GM18505 (cell line): ENCODE data around the gene SYT1.

Experiments used
- ATAC-seq: cut with Tn5 transposase; IDR thresholded peaks from one replicate; pipeline ENCODE4 v1.9.1; 2021; ENCODE audit not compliant: unreplicated experiment
- POLR2A ChIP-seq: IDR thresholded peaks from 4 replicates; pipeline ENCODE4 v1.6.1; 2011; ENCODE audit warnings: borderline replicate concordance; ENCODE audit not compliant: insufficient read depth, insufficient read length; ENCODE audit errors: extremely low read depth

SYT1 gene

GRCh38 chr12:79439175-79439825, 574.7 kb downstream of the SYT1 start:
- no peak for ATAC-seq
- no peak for TF ChIP-seq POLR2A

- no peak for TF ChIP-seq POLR2A
- no peak for ATAC-seq
Measured at GRCh38 chr12:79441534-79441933, 577.0 kb downstream of the SYT1 start.

DNA sequence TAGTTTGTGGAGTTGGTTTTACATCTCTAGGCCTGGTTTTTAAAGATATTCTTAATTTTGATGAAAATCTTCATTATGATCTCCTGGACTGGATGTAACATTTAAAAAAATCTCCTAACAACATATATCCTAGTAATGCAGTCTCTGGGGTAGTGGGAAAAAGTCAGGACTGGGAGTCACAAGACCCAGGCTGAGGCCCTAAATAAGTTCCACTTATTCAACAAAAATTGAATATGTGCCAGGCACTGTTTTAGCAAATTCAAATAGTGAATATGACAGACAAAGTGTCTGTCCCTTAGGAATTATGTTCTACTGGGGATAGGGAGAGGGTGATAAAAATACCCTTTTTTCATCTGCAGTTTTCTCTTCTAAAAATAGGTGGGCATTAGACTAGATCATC, 577.8 kb downstream of the SYT1 start:
- ATAC-seq: no peak
- no peak for TF ChIP-seq POLR2A

- ATAC-seq: no peak
- no peak for TF ChIP-seq POLR2A
Measured at GRCh38 chr12:79444089-79444488, 579.5 kb downstream of the SYT1 start.

DNA sequence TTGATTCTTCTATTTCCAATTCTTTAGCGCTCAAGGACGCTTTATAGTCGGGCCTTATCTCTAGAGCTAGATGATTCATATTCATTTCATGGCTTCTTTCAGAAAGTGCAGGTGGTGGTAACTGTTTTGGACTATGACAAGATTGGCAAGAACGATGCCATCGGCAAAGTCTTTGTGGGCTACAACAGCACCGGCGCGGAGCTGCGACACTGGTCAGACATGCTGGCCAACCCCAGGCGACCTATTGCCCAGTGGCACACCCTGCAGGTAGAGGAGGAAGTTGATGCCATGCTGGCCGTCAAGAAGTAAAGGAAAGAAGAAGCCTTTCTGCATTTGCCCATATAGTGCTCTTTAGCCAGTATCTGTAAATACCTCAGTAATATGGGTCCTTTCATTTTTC, 584.2 kb downstream of the SYT1 start:
- no peak for TF ChIP-seq POLR2A
- ATAC-seq: no peak

GRCh38 chr12:79451365-79451764, 586.8 kb downstream of the SYT1 start:
- no peak for ATAC-seq
- no peak for TF ChIP-seq POLR2A

GRCh38 chr12:79451978-79452377, 587.4 kb downstream of the SYT1 start:
- no peak for ATAC-seq
- no peak for TF ChIP-seq POLR2A

- ATAC-seq: no peak
- no peak for TF ChIP-seq POLR2A
Measured at GRCh38 chr12:79452906-79453305, 588.3 kb downstream of the SYT1 start.

DNA sequence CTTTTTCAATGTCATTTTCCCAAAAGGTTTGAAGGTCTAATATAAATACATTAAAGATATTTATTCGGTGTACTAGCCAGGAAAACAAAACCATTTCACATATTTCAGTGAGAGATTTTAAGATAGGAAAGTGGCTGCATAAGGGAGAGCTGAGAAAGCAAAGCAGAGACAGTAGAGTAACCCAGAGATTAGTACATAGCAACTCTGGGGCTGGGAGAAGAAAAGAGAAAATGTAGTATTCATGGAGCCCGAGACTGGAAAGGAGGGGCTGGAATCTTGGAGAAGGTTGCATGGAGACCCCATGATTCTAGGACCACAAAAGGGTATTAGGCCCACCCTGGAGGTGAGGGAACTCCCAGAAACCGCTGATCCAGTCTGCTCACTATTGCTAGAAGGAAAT, 589.2 kb downstream of the SYT1 start:
- no peak for TF ChIP-seq POLR2A
- no peak for ATAC-seq

- ATAC-seq: no peak
Measured at GRCh38 chr12:79454338-79454843, 589.8 kb downstream of the SYT1 start.

GRCh38 chr12:79455286-79455685, 590.7 kb downstream of the SYT1 start:
- no peak for TF ChIP-seq POLR2A
- no peak for ATAC-seq

More at GRCh38 chr12:79454338-79454843, 589.8 kb downstream of the SYT1 start:
- no peak for TF ChIP-seq POLR2A

- TF ChIP-seq POLR2A: no peak
- ATAC-seq: no peak
Measured at GRCh38 chr12:79482323-79482722, 617.7 kb downstream of the SYT1 start.

DNA sequence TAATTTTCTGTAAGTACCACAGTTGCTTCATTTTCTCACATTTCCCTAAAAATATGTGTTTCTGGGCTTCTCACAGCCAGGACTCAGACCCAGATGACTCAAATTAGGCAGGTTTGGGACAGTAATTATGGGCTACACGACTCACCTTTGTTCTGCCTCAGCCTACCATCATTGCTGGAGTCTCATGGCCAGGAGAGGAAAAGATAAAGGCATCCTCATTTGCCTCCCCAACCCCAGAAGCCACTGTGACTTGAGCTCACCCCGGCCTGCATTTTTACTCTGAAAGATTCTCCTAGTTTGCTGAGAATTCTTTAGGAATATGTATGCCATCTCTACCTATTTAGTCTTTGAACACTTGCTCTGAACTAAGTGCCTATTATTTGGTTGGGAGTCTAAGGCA, 618.3 kb downstream of the SYT1 start:
- no peak for ATAC-seq
- TF ChIP-seq POLR2A: no peak

DNA sequence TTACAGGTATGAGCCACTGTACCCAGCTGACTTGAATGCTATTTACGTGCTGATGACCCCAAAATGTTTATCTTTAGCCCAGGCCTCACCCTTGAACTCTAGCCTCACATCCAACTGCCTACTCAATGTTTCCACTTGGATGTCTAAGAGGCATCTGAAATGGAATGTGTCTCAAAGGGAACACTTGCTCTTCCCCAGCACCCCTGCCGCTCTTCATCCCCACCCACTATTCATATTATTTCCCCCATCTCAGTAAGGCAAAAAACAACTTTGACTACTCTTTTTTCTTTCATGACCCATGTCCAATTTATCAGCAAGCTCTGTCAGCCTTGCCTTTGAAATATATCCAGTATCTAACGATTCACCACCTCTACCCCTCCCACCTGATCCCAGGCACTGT, 621.6 kb downstream of the SYT1 start:
- no peak for ATAC-seq
- no peak for TF ChIP-seq POLR2A
